OCI-LY1 (cell line): Measurements from ENCODE around the gene KLHL29.

ENCODE experiments used
- H2AFZ ChIP-seq: fragments of 200-600 bp; sonication (generic), shearing (Covaris generic); 2 replicates; pipeline ENCODE4 v1.6.0; 2014; ENCODE audit warnings: antibody characterized with exemption, mild to moderate bottlenecking, low read length
- H3F3A ChIP-seq: fragments of 200-600 bp; sonication (generic), shearing (Covaris generic); 2 replicates; pipeline ENCODE4 v1.6.0; 2014; ENCODE audit warnings: mild to moderate bottlenecking, antibody characterized with exemption, low read length, moderate library complexity; ENCODE audit not compliant: insufficient read depth
- H3K27ac ChIP-seq: fragments of 200-600 bp; sonication (generic); 2 replicates; pipeline ENCODE4 v1.5.1; 2014; ENCODE audit warnings: low read length, mixed run types, mild to moderate bottlenecking, low read depth; ENCODE audit not compliant: poor library complexity, severe bottlenecking
- H3K27me3 ChIP-seq: fragments of 200-600 bp; sonication (generic); 2 replicates; pipeline ENCODE4 v1.6.0; 2014; ENCODE audit warnings: antibody characterized with exemption, mild to moderate bottlenecking, low read length, moderate library complexity; ENCODE audit not compliant: insufficient read depth
- H3K36me3 ChIP-seq: fragments of 200-600 bp; sonication (generic); 2 replicates; pipeline ENCODE4 v1.6.1; 2014; ENCODE audit warnings: mild to moderate bottlenecking, antibody characterized with exemption, low read length, moderate library complexity, mixed read lengths; ENCODE audit not compliant: insufficient read depth
- H3K4me1 ChIP-seq: fragments of 200-600 bp; sonication (generic); 2 replicates; pipeline ENCODE4 v1.5.1; 2014; ENCODE audit warnings: mild to moderate bottlenecking, low read length, moderate library complexity; ENCODE audit not compliant: insufficient read depth, severe bottlenecking
- H3K4me2 ChIP-seq: fragments of 200-600 bp; sonication (generic), shearing (Covaris generic); 2 replicates; pipeline ENCODE4 v1.6.1; 2014; ENCODE audit warnings: low read length
- H3K4me3 ChIP-seq: fragments of 200-600 bp; sonication (generic); 2 replicates; pipeline ENCODE4 v1.5.1; 2014; ENCODE audit warnings: low read length, low read depth, mild to moderate bottlenecking, mixed read lengths; ENCODE audit not compliant: poor library complexity, severe bottlenecking
- H3K79me2 ChIP-seq: fragments of 200-600 bp; shearing (Covaris generic); 2 replicates; pipeline ENCODE4 v1.6.1; 2016; ENCODE audit warnings: mixed run types, low read length, mixed read lengths; ENCODE audit not compliant: insufficient read depth
- H3K9ac ChIP-seq: fragments of 200-600 bp; sonication (generic), shearing (Covaris generic); 2 replicates; pipeline ENCODE4 v1.6.1; 2014; ENCODE audit warnings: mild to moderate bottlenecking, low read length, mixed read lengths
- H3K9me2 ChIP-seq: fragments of 200-600 bp; sonication (generic), shearing (Covaris generic); 2 replicates; pipeline ENCODE4 v1.6.1; 2014; ENCODE audit warnings: low read depth, mild to moderate bottlenecking, low read length, mixed read lengths
- H3K9me3 ChIP-seq: fragments of 200-600 bp; shearing (Covaris generic); 2 replicates; pipeline ENCODE4 v1.6.1; 2014; ENCODE audit warnings: low read length, mixed read lengths
- H4K20me1 ChIP-seq: fragments of 200-600 bp; sonication (generic), shearing (Covaris generic); 2 replicates; pipeline ENCODE4 v1.6.0; 2016; ENCODE audit warnings: mild to moderate bottlenecking, low read length; ENCODE audit not compliant: insufficient read depth
- CTCF ChIP-seq: fragments of 200-600 bp; sonication (generic), shearing (Covaris generic); IDR thresholded peaks from 2 replicates; pipeline ENCODE4 v1.5.1; 2017; ENCODE audit warnings: mild to moderate bottlenecking, antibody characterized with exemption, low read length, moderate library complexity, mixed read lengths
- EZH2 ChIP-seq: fragments of 200-600 bp; sonication (generic), shearing (Covaris generic); IDR thresholded peaks from 2 replicates; pipeline ENCODE4 v1.8.0; 2017; ENCODE audit warnings: borderline replicate concordance, mixed run types, mild to moderate bottlenecking, antibody characterized with exemption, low read length, moderate library complexity, mixed read lengths

Gene KLHL29

GRCh38 chr2:23692851-23693605 is 308.0 kb downstream of the KLHL29 start:
- Histone ChIP-seq H3K36me3 (no peaks in the 10 kb centered on the region), H3K4me3 (no peak overlapping the region), H4K20me1 (no peaks in the 10 kb centered on the region), H3K4me2 (no peak overlapping the region), H2AFZ (no peak overlapping the region), H3K27me3 (no peaks in the 10 kb centered on the region), H3K9ac (no peak overlapping the region), H3K79me2 (no peaks in the 10 kb centered on the region), H3F3A (no peaks in the 10 kb centered on the region), H3K27ac (no peak overlapping the region), H3K9me2 (no peaks in the 10 kb centered on the region), H3K4me1 (no peaks in the 10 kb centered on the region), H3K9me3 (no peaks in the 10 kb centered on the region)
- TF ChIP-seq CTCF (no peak), EZH2 (no peak)

GRCh38 chr2:23693606-23693951 is 308.6 kb downstream of the KLHL29 start:
- Histone ChIP-seq H3K9me3 (no peaks in the 10 kb centered on the region), H3K27me3 (no peaks in the 10 kb centered on the region), H3K9me2 (no peaks in the 10 kb centered on the region), H3K9ac (no peak overlapping the region), H3K36me3 (no peaks in the 10 kb centered on the region), H4K20me1 (no peaks in the 10 kb centered on the region), H3K4me3 (no peak overlapping the region), H3K4me2 (no peak overlapping the region), H3K4me1 (no peaks in the 10 kb centered on the region), H3F3A (no peaks in the 10 kb centered on the region), H3K27ac (no peak overlapping the region), H3K79me2 (no peaks in the 10 kb centered on the region), H2AFZ (no peak overlapping the region)
- no peak for TF ChIP-seq EZH2
- TF ChIP-seq CTCF = no peak

GRCh38 chr2:23694058-23695045 is 309.4 kb downstream of the KLHL29 start:
- no peaks in the 10 kb centered on the region for H3K36me3 ChIP-seq
- H3K4me1 ChIP-seq = no peaks in the 10 kb centered on the region
- no peak overlapping the region for H3K4me2 ChIP-seq
- no peak overlapping the region for H3K9ac ChIP-seq
- no peak overlapping the region for H3K4me3 ChIP-seq
- H3K9me3 ChIP-seq = no peaks in the 10 kb centered on the region
- H3K27me3 ChIP-seq = no peaks in the 10 kb centered on the region
- TF ChIP-seq CTCF (no peak), EZH2 (no peak)
- H3K9me2 ChIP-seq = no peaks in the 10 kb centered on the region
- no peak overlapping the region for H3K27ac ChIP-seq
- H2AFZ ChIP-seq = no peak overlapping the region
- H4K20me1 ChIP-seq = no peaks in the 10 kb centered on the region
- H3F3A ChIP-seq = no peaks in the 10 kb centered on the region
- no peaks in the 10 kb centered on the region for H3K79me2 ChIP-seq
